ENCODE results near the gene HERPUD2.

- TF ChIP-seq CTCF (conservative IDR thresholded peaks at IDR 0.05; ENCODE audit: low read depth, low read length) (no peak), RAD21 (IDR thresholded peaks at IDR 0.05; ENCODE audit: low read length) (no peak), POLR2A (IDR thresholded peaks at IDR 0.05; ENCODE audit: low read depth, low read length) (no peak), MAFK (IDR thresholded peaks at IDR 0.05; ENCODE audit: low read depth, low read length) (no peak), RFX5 (IDR thresholded peaks at IDR 0.05; ENCODE audit: low read depth, low read length) (no peak), CHD1 (IDR thresholded peaks at IDR 0.05; ENCODE audit: low read depth, low read length) (no peak)
These were observed 31.7 kb upstream of the HERPUD2 start for GRCh38 chr7:35726654-35727053.
